ENCODE results near the gene NR6A1. TPM values are rescaled to one million over a fixed set of nuclear protein-coding genes. Genes with fewer than 3 reads are reported as not detected.
A peak's percentile ranks its signal among the peaks of the same experiment; 100 is the strongest.

NR6A1 gene
- total and polyA plus RNA-seq, 2 experiments from 2014 or later = 44.2 to 139 TPM

DNA sequence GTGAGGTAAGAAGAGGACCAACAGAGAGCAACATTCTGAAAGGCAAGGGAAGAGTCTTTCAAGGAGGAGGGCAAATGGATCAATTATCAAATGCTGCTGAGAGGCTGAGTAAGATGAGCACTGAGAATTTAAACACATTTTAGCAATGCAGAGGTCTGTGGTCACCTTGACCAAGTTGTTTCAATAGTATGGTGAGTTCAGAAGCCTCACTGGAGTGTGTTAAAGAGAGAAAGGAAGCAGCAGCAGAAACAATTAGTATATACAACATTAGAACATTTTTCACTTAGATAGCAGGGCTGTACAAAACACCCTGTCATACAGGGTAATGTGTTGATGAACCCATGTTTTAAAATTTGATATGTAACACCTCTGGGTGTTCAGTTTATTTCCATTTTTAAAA is 131.5 kb downstream of the NR6A1 start:
- Mint-ChIP-seq H3K36me3 (ENCODE audit: low read depth) (0 out of 3 replicates have a peak, but pooled peaks cover 1% of the 10 kb centered on the region), H3K4me1 (peaks cover 11% of the 10 kb centered on the region)

More for the DNA sequence above, 131.5 kb downstream of the NR6A1 start:
- H3K4me2 ChIP-seq = no peak overlapping the region
- Mint-ChIP-seq H3K4me3 (no peak overlapping the region), H3K27ac (no peak overlapping the region), H3K9me3 (no peaks in the 10 kb centered on the region), H3K27me3 (ENCODE audit: insufficient read depth, low read depth, poor library complexity) (no peaks in the 10 kb centered on the region)
- no peaks in the 10 kb centered on the region for H3F3A ChIP-seq (replicated peaks; ENCODE audit: low read depth)
- peaks cover 3% of the 10 kb centered on the region; the same call in 1 of the 2 replicates for H3K4me1 ChIP-seq (ENCODE audit: insufficient read depth)
- TF ChIP-seq, protein P1, sequence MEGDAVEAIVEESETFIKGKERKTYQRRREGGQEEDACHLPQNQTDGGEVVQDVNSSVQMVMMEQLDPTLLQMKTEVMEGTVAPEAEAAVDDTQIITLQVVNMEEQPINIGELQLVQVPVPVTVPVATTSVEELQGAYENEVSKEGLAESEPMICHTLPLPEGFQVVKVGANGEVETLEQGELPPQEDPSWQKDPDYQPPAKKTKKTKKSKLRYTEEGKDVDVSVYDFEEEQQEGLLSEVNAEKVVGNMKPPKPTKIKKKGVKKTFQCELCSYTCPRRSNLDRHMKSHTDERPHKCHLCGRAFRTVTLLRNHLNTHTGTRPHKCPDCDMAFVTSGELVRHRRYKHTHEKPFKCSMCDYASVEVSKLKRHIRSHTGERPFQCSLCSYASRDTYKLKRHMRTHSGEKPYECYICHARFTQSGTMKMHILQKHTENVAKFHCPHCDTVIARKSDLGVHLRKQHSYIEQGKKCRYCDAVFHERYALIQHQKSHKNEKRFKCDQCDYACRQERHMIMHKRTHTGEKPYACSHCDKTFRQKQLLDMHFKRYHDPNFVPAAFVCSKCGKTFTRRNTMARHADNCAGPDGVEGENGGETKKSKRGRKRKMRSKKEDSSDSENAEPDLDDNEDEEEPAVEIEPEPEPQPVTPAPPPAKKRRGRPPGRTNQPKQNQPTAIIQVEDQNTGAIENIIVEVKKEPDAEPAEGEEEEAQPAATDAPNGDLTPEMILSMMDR (conservative IDR thresholded peaks at IDR 0.05; ENCODE audit: low read depth in 2 of 2) = no peak
- TF ChIP-seq CREB1 (CRISPR knock-in tag; IDR thresholded peaks at IDR 0.05; ENCODE audit: low read depth) (no peak), REST (IDR thresholded peaks at IDR 0.05; ENCODE audit: unreplicated experiment) (no peak), POLR2AphosphoS5 (IDR thresholded peaks at IDR 0.05; ENCODE audit: low read depth) (no peak), ETS1 (IDR thresholded peaks at IDR 0.05) (no peak), ZNF462 (CRISPR knock-in tag; IDR thresholded peaks at IDR 0.05) (no peak), JUNB (IDR thresholded peaks at IDR 0.05; ENCODE audit: unreplicated experiment) (no peak), STAT1 (IDR thresholded peaks at IDR 0.05; ENCODE audit: unreplicated experiment) (no peak), NANOG (IDR thresholded peaks at IDR 0.05; ENCODE audit: borderline replicate concordance) (no peak), ZNF331 (CRISPR knock-in tag; IDR thresholded peaks at IDR 0.05; ENCODE audit: low read depth) (no peak), ZNF114 (CRISPR knock-in tag; IDR thresholded peaks at IDR 0.05) (no peak), EZH2 (IDR thresholded peaks at IDR 0.05; ENCODE audit: low read depth, unreplicated experiment) (no peak), EZH2phosphoT487 (IDR thresholded peaks at IDR 0.05; ENCODE audit: unreplicated experiment) (no peak)
- DNase-seq (ENCODE audit: low spot score) (no peak), ATAC-seq (peak; percentile 29; the same call in 1 of the 3 replicates)
- 0 out of 2 replicates have a peak, but pooled peaks cover 3% of the 10 kb centered on the region for H4K20me1 ChIP-seq (replicated peaks; ENCODE audit: insufficient read depth)
- H3K27me3 ChIP-seq (ENCODE audit: insufficient read depth) = no peaks in the 10 kb centered on the region
- no peak overlapping the region for H3K4me3 ChIP-seq
- no peak overlapping the region for H3K27ac ChIP-seq (ENCODE audit: low read depth)
- no peaks in the 10 kb centered on the region for H3K36me3 ChIP-seq (ENCODE audit: insufficient read depth)
- no peaks in the 10 kb centered on the region for H3K9me2 ChIP-seq (ENCODE audit: insufficient read depth)
- no peak overlapping the region for H2AFZ ChIP-seq
- peaks cover 12% of the 10 kb centered on the region; the same call in 1 of the 2 replicates for H3K79me2 ChIP-seq (replicated peaks; ENCODE audit: insufficient read depth)
